Immature natural killer cell (primary cell): ENCODE measurements around the gene EXOC6. TPM values are rescaled to one million over a fixed set of nuclear protein-coding genes. Genes with fewer than 3 reads are reported as not detected.

Experiments used
- DNase-seq, 3 donors: peaks; one replicate each; pipeline ENCODE4 v3.0.0; 2022; ENCODE audit warnings: mixed read lengths in 1 of 3
- H3K27ac Mint-ChIP-seq, 6 donors: one replicate each; pipeline ENCODE4 v1.8.0; 2020; ENCODE audit warnings: mixed read lengths in 6 of 6, mild to moderate bottlenecking in 5 of 6, inconsistent platforms in 4 of 6, moderate library complexity in 3 of 6
- H3K27me3 Mint-ChIP-seq, 3 donors: one replicate each; pipeline ENCODE4 v1.8.0; 2020 to 2021; ENCODE audit warnings: low read depth in 3 of 3, mild to moderate bottlenecking in 3 of 3, mixed read lengths in 3 of 3, moderate library complexity in 3 of 3, inconsistent platforms in 1 of 3
- H3K36me3 Mint-ChIP-seq, 3 donors: one replicate each; pipeline ENCODE4 v1.8.0; 2020; ENCODE audit warnings: mixed read lengths in 3 of 3, inconsistent platforms in 2 of 3, mild to moderate bottlenecking in 2 of 3
- H3K4me1 Mint-ChIP-seq, 2 donors: one replicate each; pipeline ENCODE4 v1.8.0; 2020; ENCODE audit warnings: inconsistent platforms in 2 of 2, mild to moderate bottlenecking in 2 of 2, mixed read lengths in 2 of 2, moderate library complexity in 1 of 2
- H3K4me3 Mint-ChIP-seq, 5 donors: one replicate each; pipeline ENCODE4 v1.8.0; 2020; ENCODE audit warnings: mild to moderate bottlenecking in 5 of 5, mixed read lengths in 5 of 5, inconsistent platforms in 3 of 5, moderate library complexity in 3 of 5
- H3K9me3 Mint-ChIP-seq, 6 donors: one replicate each; pipeline ENCODE4 v1.8.0; 2020; ENCODE audit warnings: mild to moderate bottlenecking in 6 of 6, mixed read lengths in 6 of 6, inconsistent platforms in 4 of 6, moderate library complexity in 3 of 6
- polyA plus RNA-seq, 3 donors: library from polyadenylated mRNA; unstranded; fragments of 300-500 nt; fragmentation: Illumina TruSeq; gene quantifications; one replicate each; pipeline ENCODE4 v1.2.3, GENCODE V29; 2021

Gene EXOC6
- polyA plus RNA-seq, 3 donors from 2014 or later: 6.4 to 13.1 (median 8.7) TPM

DNA sequence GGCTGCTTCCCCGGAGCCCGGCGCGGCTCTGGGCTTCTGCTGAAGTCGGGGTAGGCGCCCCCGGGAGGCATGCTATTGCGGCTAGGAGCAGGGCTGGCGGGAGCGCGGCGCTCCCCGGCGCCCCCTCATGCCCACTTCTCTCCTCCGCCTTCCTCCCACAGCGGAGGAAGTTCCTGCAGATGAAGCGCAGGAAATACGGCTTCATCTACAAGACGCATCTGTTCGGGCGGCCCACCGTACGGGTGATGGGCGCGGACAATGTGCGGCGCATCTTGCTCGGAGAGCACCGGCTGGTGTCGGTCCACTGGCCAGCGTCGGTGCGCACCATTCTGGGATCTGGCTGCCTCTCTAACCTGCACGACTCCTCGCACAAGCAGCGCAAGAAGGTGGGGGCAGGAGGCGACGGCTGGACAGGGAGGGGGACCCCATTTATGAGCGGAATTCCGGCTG is 225.9 kb downstream of the EXOC6 start:
- H3K36me3 Mint-ChIP-seq: peaks cover 0 to 4% (median 0%) of the 10 kb centered on the region in 3 donors
- H3K4me3 Mint-ChIP-seq: peak overlapping the region in 1 of 5 donors; percentile 55
- DNase-seq: no peak
- no peaks in the 10 kb centered on the region for H3K9me3 Mint-ChIP-seq
- no peak overlapping the region for H3K27ac Mint-ChIP-seq
- peaks cover 10 to 16% (median 12%) of the 10 kb centered on the region in 3 donors for H3K27me3 Mint-ChIP-seq
- H3K4me1 Mint-ChIP-seq: peaks cover 5 to 7% of the 10 kb centered on the region in 2 donors

GRCh38 chr10:93074597-93075368 is 226.5 kb downstream of the EXOC6 start:
- peaks cover 0 to 4% (median 0%) of the 10 kb centered on the region in 3 donors for H3K36me3 Mint-ChIP-seq
- DNase-seq: no peak

DNA sequence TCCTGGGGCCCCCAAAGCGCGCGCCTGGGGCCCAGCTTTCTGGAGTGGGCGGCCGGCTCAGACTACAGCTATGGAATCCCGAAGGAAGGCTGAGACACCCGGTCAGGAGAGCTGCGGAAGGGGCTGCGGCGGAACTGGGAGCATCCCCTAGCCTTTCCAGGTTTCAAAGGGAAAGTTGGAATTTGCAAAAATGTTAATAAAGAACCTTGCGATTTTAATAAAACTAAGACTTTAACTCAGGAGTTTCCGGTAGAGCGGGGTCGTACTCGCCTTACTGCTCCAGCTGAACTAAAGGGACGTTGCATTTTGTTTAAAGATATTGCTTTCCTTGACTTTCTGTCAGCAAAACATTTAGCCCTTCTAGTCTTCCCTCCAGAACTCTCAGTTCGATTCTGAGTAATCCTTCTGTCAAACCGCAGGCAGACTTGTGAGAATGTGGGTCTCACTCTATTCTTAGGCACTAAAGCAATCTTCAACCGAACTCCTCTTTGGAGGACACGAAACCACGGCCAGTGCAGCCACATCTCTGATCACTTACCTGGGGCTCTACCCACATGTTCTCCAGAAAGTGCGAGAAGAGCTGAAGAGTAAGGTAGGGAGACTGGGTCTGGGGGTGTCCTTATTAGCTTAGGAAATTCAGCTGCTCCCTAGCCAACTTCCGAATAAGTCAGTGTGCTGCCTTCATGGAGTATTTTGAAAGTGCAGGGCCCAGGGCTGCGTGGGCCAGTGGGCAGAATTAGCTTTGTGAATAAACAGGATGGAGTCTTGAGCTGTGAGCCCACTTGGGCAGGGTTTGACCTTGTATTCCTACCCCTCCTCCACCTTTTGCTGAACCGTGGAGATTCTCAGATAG is 227.3 kb downstream of the EXOC6 start:
- peak overlapping the region in 1 of 5 donors; percentile 64 for H3K4me3 Mint-ChIP-seq
- peaks cover 0 to 4% (median 0%) of the 10 kb centered on the region in 3 donors for H3K36me3 Mint-ChIP-seq
- H3K27ac Mint-ChIP-seq: no peak overlapping the region
- peaks cover 9 to 11% of the 10 kb centered on the region in 2 donors for H3K4me1 Mint-ChIP-seq
- DNase-seq: no peak
- peaks cover 12 to 17% (median 16%) of the 10 kb centered on the region in 3 donors for H3K27me3 Mint-ChIP-seq
- no peaks in the 10 kb centered on the region for H3K9me3 Mint-ChIP-seq

More at GRCh38 chr10:93074597-93075368, 226.5 kb downstream of the EXOC6 start:
- peaks cover 5 to 7% of the 10 kb centered on the region in 2 donors for H3K4me1 Mint-ChIP-seq
- peak overlapping the region in 1 of 5 donors; percentile 18 for H3K4me3 Mint-ChIP-seq
- H3K9me3 Mint-ChIP-seq: no peaks in the 10 kb centered on the region
- H3K27ac Mint-ChIP-seq: no peak overlapping the region
- H3K27me3 Mint-ChIP-seq: peaks cover 12 to 14% (median 13%) of the 10 kb centered on the region in 3 donors

- no peak for DNase-seq
- H3K4me3 Mint-ChIP-seq: no peak overlapping the region
- H3K27ac Mint-ChIP-seq: no peak overlapping the region
- H3K27me3 Mint-ChIP-seq: peaks cover 9 to 15% (median 13%) of the 10 kb centered on the region in 3 donors
- peaks cover 6 to 11% of the 10 kb centered on the region in 2 donors for H3K4me1 Mint-ChIP-seq
- no peaks in the 10 kb centered on the region for H3K9me3 Mint-ChIP-seq
- H3K36me3 Mint-ChIP-seq: no peaks in the 10 kb centered on the region
These were observed 228.6 kb downstream of the EXOC6 start for GRCh38 chr10:93076871-93077270.

- H3K27me3 Mint-ChIP-seq: peaks cover 9 to 14% (median 12%) of the 10 kb centered on the region in 3 donors
- no peaks in the 10 kb centered on the region for H3K36me3 Mint-ChIP-seq
- H3K27ac Mint-ChIP-seq: no peak overlapping the region
These were observed 229.6 kb downstream of the EXOC6 start for GRCh38 chr10:93077860-93078337.

GRCh38 chr10:93079663-93080349 is 231.5 kb downstream of the EXOC6 start:
- H3K4me3 Mint-ChIP-seq: peak overlapping the region in 3 of 5 donors; percentile 13 to 59 (median 18)
- H3K27me3 Mint-ChIP-seq: peaks cover 11 to 14% (median 12%) of the 10 kb centered on the region in 3 donors
- H3K27ac Mint-ChIP-seq: no peak overlapping the region
- H3K36me3 Mint-ChIP-seq: no peaks in the 10 kb centered on the region
- DNase-seq: no peak
- peaks cover 2 to 11% of the 10 kb centered on the region in 2 donors for H3K4me1 Mint-ChIP-seq
- no peaks in the 10 kb centered on the region for H3K9me3 Mint-ChIP-seq

More at GRCh38 chr10:93077860-93078337, 229.6 kb downstream of the EXOC6 start:
- Mint-ChIP-seq H3K4me3 (no peak overlapping the region), H3K9me3 (no peaks in the 10 kb centered on the region), H3K4me1 (peaks cover 4 to 11% of the 10 kb centered on the region in 2 donors)
- no peak for DNase-seq

GRCh38 chr10:93080350-93081046 is 232.2 kb downstream of the EXOC6 start:
- H3K27ac Mint-ChIP-seq: no peak overlapping the region
- H3K4me1 Mint-ChIP-seq: peaks cover 2 to 10% of the 10 kb centered on the region in 2 donors
- H3K27me3 Mint-ChIP-seq: peaks cover 11 to 14% (median 12%) of the 10 kb centered on the region in 3 donors
- DNase-seq: peak in 2 of 3 donors; percentile 19
- no peaks in the 10 kb centered on the region for H3K36me3 Mint-ChIP-seq
- H3K9me3 Mint-ChIP-seq: no peaks in the 10 kb centered on the region
- H3K4me3 Mint-ChIP-seq: peak overlapping the region in 3 of 5 donors; percentile 13 to 59 (median 18)

DNA sequence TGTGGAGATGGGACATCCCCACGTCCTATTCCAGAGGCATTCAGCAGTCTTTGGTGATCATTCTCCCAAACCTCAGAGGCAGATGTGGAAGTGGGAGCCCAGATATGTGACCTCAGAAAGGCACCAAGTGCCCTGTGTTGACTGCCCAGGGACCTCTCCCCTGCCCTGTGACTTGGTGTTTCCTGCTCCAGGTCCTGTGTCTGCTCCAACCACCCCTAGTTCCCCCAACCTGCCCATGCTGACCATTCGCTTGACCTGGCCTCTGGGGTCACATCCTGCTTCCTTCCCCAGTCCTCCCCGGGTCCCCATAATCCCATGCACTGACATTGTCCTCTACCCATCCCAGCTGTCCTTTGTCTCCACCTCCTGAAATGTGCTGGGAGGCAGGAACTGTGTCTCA is 233.0 kb downstream of the EXOC6 start:
- H3K4me1 Mint-ChIP-seq: peaks cover 2 to 6% of the 10 kb centered on the region in 2 donors
- no peaks in the 10 kb centered on the region for H3K9me3 Mint-ChIP-seq
- H3K27ac Mint-ChIP-seq: no peak overlapping the region
- no peaks in the 10 kb centered on the region for H3K36me3 Mint-ChIP-seq
- no peak overlapping the region for H3K4me3 Mint-ChIP-seq
- DNase-seq: no peak
- H3K27me3 Mint-ChIP-seq: peaks cover 6 to 9% (median 9%) of the 10 kb centered on the region in 3 donors

DNA sequence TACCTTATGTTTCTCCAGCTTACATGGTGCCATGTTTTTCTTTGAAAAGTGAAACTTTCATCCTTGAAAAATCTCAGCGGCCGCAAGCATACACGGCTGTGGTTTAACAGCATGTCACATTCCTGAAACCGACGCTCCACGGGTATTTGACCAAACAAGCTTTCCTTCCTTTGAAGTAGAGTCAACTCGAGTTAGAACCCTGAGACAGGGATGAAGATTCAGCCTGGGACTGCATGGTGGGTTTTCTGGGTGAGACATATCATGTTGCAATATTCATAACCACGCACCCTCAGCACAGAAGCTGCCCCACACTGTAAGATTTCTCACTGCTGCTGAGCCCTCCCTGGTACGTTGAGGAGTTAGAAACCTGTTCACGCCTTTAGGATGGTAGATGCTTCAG is 233.5 kb downstream of the EXOC6 start:
- no peak overlapping the region for H3K27ac Mint-ChIP-seq
- H3K27me3 Mint-ChIP-seq: peaks cover 6 to 9% (median 9%) of the 10 kb centered on the region in 3 donors
- peaks cover 2 to 6% of the 10 kb centered on the region in 2 donors for H3K4me1 Mint-ChIP-seq
- no peak overlapping the region for H3K4me3 Mint-ChIP-seq
- H3K36me3 Mint-ChIP-seq: no peaks in the 10 kb centered on the region
- no peak for DNase-seq
- H3K9me3 Mint-ChIP-seq: no peaks in the 10 kb centered on the region

- no peak for DNase-seq
- Mint-ChIP-seq H3K27me3 (peaks cover 5 to 13% (median 7%) of the 10 kb centered on the region in 3 donors), H3K36me3 (no peaks in the 10 kb centered on the region), H3K4me1 (peaks cover 2 to 6% of the 10 kb centered on the region in 2 donors), H3K27ac (no peak overlapping the region), H3K4me3 (no peak overlapping the region), H3K9me3 (peaks cover 0 to 2% (median 0%) of the 10 kb centered on the region in 6 donors)
These were observed 235.6 kb downstream of the EXOC6 start for GRCh38 chr10:93083743-93084539.

DNA sequence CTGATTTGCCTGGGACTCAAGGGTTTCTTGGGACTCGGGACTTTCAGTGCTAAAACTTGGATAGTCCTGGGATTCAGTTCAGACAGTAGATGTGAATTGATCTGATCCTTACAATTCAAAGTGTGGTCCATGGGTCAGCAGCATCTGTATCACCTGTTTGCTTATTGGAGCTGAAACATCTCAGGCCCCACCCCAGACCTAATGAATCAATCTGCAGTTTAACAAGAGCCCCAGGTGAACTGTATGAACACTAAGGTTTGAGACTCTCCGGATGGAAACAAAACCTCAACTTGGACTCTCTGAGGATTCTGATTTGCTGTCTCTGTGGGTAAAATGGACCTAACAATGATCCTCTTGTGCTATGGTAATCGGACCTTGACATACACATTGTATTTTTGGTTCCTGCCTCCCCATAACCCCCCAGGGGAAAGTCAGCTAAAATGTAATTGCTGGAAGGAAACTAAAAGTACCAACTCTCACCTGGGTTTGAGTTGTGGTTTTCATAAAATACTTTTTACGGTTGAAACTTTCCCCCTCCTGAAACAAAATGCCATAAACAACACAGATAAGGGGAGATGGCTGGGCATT is 237.0 kb downstream of the EXOC6 start:
- Mint-ChIP-seq H3K36me3 (no peaks in the 10 kb centered on the region), H3K4me1 (peaks cover 0 to under 1% of the 10 kb centered on the region in 2 donors), H3K27me3 (peaks cover 3 to 6% (median 5%) of the 10 kb centered on the region in 3 donors), H3K9me3 (peaks cover 0 to 2% (median 0%) of the 10 kb centered on the region in 6 donors), H3K27ac (no peak overlapping the region), H3K4me3 (no peak overlapping the region)
- DNase-seq: no peak

DNA sequence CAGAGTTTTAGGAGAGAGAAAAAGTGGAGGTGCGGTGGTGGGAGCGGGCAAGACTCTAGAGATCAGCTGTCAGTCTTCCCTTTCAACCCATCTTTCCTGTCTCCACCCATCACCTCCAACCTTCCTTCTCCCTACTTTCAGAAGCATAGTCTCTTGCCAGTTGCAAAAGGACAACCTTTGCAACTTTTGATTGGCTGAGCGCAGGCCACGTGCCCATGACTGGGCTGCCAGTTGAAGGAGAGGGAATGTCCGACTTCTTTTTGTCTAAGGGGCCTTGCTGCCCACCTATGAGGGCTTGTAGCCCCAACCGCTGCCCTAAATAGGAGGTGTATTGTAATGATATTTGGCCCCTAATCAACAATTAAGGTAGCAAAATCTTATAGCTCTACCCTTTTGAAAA is 238.0 kb downstream of the EXOC6 start:
- H3K4me1 Mint-ChIP-seq: no peaks in the 10 kb centered on the region
- no peak for DNase-seq
- H3K27me3 Mint-ChIP-seq: peaks cover 0 to 6% (median 3%) of the 10 kb centered on the region in 3 donors
- no peaks in the 10 kb centered on the region for H3K36me3 Mint-ChIP-seq
- peaks cover 0 to 2% (median 0%) of the 10 kb centered on the region in 6 donors for H3K9me3 Mint-ChIP-seq
- no peak overlapping the region for H3K27ac Mint-ChIP-seq
- no peak overlapping the region for H3K4me3 Mint-ChIP-seq
